Cortex of kidney (tissue), 1 donor: Measurements from ENCODE around the gene SEPTIN11.
"Not testable (repeated sequence)": the region's sequence is repeated elsewhere in the genome, so short reads cannot be mapped to it uniquely, and the experiment has no call there.

Experiments
- DNase-seq: peaks from one replicate; lab custom pipeline; 2025; lab: John Stamatoyannopoulos, UW

Gene SEPTIN11

DNA sequence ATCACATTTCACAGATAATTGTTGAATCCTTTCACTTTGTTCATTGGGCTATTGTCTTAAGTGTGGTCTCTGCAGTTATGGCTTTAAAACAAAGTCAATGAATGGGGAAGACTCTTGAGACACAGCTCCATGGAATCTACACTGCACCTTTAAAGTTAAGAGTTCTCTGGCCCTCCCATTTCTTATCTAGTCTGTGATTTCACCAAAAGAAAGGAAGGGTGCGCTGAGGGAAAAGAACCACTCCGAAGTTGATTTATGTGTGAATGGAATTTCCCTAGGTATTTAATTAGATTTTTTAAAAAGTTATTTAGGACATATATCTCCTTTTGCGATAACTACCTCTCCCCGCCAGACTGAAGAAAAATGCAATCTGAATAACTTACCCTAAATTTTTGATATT, 2.5 kb downstream of the SEPTIN11 start:
- DNase-seq = no peak

DNA sequence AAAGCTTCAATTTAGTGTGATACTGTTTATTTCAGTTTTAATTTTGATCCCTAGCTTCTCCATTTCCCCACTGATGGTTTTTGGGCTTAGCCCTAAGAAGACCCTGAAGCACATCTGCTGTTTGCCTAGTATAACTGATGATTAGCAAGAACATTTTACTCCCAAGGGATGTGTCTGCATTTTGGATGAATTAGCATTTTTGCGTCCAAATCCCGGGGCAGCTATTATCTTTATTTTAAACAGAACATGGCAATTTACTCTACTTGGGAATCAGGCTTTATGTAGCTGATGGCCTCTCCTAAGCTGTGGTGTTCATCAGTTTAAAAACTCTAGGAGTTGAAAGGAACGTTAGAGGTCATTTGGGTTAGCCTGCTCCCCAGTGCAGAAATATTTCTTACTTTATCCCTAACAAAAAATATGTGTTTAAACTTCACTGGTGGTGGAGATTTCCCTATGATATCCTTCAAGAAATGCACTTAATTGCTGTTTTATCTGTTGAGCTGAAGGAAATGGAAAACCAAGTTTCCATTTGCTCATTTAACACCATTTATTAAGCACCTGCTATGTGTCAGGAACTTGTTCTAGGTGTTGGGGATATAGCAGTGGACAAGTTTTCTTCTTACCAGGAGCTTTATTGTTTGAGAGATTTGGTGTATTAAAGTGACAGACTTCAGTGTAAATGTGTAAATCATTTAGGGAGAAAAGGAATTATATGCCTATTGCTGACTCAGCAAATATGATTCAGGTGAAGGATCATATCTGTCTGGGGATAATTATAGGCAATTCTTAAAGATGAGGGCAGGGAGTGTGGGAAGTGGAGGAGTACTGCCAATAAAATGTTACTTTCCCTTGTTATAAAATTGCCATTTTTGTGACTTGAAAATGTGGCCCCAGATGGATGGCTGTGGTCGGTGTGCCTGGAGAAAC, 3.4 kb downstream of the SEPTIN11 start:
- no peak for DNase-seq

DNA sequence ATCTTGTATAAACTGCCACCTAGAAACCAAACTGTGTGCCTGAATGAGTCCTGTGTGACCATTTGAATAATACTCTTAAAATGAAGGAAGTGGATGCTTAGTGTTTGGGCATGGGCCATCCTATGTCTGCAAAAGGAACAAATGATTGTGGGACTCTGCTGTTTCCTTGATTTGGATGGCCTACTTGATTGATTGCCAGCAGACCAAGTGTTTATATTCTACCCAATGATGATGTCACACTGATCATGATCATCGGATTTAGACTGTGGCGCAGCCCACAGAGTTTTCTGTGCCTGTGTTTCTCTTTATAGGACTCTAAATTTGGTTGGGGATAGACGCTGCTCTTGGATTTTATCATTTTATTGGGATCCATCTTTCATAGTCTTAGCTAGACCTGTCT, 4.4 kb downstream of the SEPTIN11 start:
- DNase-seq = no peak

DNA sequence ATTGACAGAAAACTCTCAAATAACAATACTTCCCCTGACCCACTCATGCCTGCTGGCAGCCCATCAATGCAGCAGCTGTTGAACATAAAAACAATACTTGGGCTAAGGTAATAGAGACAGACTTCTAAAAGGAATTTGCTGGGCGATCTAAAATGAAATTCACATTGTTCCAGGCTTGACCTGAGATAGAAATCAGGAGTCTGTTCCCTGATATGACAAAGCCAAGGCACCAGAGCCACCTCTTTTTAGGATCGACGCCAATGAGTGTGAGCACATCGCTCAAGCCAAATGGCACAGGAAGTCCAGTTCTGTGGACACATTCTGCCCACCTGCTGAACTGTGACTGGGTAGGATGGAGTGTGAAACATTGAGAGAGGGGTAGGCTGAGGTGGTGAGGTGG, 4.9 kb downstream of the SEPTIN11 start:
- DNase-seq = no peak

DNA sequence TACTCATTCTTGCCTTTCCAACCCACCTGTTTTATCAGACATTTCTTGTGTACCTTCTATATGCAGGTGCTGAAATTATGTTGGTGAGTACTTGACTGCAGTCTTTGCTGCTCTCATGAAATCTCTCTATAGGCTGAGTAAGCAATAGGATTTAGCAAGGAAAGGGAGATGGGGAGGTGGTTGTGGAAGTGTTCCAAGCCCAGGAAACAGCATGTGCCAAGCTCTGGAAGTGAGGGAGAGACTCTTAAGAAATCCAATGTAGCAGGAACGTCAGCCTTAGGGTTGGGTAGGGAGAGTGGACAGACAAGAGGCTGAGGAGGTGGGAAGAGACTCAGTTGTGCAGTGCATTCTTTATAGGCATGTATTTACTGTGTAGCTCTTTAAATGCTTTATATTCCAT, 5.6 kb downstream of the SEPTIN11 start:
- DNase-seq = no peak

DNA sequence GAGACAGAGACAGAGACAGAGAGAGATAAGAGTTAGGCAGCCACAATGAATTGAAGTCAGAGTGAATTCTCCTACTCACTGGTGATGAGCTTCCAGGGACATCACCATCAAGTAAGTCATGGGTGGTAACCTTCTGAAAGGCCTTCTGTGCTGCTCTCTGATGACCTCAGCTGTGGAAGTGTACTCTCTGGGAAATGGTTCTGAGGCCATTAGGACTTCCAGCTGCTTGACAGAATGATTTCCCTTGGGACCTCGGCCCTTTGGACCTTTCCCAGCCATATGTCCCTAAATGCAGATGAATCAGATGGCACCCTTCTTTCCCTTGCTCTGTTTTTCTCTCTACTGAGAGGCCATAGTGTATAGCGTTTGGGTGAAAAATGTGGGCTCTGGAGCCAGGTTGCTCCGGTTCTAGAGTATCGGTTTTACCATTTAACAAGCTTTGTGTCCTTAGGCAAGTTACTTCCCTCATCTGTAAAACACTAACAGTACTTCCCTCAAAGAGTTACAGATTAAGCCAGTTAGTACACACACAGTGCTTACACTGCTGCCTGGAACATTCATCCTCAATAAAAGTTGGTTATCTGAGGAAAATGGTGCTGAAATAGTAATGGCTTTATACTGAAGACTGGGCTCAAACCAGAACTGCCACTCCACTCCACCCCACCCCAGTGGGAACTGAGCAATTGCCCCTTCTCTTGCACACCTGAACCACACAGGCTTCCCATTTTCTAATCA, 7.6 kb downstream of the SEPTIN11 start:
- no peak for DNase-seq

DNA sequence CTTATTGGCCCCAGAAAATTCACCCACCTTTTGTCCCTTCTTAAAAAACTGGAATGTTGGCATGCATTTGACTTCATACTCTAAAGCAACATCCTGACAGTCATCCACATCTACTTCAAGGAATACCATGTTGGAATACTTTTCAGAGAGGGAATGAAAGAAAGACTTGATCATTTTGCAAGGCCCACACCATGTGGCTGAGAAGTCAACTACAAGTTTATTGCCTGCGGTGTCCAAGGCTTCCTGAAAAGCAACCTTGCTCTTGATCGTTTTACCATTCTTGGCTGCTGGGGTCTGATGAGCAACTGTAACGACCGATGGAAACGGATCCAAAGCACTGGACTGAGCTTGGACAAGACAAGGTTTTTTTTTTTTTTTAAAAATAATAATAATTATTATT, 9.3 kb downstream of the SEPTIN11 start:
- DNase-seq = no peak

DNA sequence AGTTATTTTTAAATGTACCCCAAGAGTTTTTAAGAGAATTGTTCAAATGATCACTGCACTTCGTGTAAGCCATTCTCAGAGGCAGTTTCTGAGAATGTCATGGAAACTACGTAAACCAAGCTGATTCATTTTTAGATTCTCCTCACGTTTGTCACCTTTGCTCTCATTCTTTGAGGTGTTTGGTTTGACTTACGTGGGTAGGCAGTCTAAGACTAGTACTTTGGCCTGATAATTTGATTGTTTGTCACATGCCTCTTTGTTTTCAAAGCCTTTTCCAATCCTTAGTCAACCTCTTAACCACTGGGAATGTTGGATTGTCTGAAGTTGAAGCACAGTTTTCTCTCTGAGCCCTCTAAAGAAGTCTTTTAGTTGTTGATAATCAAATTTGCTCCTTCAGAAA, 10.5 kb downstream of the SEPTIN11 start:
- no peak for DNase-seq

DNA sequence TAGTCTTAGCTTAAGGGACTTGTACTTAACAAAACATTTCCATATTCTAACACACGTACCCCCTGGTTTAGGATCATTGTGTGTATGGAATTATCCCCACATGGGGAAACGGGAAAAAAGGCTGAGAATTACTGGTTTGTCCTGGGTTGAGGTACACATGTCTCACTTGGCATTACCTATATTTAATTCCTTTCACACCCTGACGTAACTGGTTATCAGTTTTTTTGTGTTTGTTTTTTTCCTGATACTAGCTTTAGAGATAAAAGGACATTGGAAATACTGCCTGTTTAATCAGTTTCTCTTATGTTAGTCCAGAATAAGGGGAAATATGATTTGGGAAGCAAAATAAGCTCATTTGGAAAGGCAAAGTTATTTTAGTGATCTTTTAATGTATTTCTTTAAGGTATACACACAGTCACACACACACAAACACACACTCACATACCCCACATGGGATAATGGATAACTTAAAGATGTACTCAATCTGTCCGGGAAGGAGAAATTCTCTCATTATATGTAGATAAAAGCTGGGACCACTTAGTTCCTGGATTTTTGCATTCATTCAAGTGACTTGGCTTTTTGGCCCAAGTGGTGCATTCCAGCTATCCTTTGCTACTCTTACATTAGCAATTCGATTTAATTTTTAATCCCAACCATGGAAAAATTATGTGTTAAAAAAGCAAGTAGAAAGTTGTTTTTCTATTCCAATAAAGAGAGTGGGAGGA, 13.0 kb downstream of the SEPTIN11 start:
- no peak for DNase-seq

DNA sequence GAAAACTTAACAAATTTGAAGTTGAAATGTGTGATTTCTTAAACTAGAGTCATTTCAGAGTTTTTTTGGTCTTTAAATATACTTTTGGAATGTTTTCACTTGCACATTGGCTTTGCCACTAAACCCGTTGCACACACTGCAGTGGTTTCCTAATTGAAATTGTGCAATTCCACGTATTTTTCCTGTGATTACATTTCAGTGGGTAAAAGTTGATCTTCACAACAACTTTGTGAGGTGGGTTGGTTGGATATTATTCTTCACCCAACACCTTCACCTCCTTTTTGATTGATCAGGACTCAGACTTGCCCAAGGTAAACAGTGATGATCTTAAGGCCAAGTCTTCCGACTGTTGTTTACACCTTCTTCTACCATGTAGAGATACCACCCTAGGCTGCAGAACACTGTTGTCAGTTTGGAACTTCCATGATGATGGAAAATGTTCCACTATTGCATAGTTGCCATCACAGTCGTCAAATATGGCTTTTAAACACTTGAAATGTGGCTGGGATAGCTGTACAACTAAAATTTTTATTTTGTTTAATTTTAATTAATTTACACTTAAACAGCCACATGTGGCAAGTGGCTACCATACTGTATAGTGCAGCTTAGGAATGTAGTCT, 13.7 kb downstream of the SEPTIN11 start:
- DNase-seq = no peak

DNA sequence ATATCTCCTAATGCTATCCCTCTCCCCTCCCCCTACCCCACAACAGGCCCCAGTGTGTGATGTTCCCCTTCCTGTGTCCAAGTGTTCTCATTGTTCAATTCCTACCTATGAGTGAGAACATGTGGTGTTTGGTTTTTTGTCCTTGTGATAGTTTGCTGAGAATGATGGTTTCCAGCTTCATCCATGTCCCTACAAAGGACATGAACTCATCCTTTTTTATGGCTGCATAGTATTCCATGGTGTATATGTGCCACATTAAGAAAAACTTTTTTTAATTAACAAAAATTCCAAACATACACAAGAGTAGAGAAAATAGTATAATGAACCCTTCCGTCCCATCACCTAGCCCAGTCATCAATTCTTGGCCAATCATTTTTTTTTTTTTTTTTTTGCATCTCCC, 14.4 kb downstream of the SEPTIN11 start:
- DNase-seq = not testable (repeated sequence)

DNA sequence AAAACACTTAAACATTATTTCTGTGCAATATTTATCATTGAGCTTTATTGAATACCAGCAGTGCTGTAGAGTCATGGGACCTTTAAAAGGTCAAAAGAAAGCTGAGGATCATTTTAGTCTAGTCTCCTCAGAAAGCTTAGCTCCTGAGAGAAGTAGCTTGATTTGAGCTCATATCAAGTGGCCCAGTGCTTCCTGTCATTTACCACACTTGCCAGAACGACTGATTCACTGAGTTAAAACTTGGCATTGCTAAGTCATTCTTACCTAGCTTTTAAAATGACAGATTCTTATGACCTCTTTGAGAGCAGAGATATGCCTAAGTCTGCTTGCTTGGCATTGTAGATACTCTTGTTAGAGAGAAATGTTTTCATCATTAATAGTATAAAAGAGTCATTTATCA, 15.2 kb downstream of the SEPTIN11 start:
- no peak for DNase-seq

DNA sequence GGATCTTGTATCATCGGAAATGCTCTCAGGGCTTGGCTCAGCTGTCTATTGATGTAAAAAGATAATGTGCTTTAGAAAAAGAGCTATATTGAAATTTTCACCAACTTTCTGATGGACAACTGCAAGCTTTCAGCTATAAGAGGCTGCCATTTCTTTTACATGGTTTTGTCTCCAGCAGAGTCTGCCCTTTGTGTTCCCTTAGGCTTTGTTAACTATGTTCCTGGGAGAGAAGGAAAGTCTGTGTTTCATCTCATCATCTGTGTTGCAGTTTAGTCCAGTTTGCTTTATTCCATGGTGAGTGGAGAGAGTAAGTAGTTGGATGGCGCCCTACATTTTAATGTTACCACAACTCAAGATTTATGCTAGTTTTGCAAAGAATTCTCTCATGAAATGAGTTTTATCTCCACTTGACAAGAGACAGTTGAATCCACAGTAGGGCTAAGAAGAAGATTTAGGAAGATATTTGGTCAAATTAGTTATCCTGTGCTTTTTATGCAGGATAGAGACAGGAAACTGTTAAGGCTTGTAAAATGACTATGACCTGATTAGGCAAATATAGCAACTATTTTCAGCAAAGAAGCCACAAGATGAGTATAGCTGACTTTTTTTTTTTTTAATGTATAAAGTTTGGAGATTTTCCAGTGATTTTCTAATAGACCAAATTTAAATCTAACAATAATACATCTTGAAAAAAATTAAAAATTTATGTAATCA, 16.5 kb downstream of the SEPTIN11 start:
- no peak for DNase-seq

DNA sequence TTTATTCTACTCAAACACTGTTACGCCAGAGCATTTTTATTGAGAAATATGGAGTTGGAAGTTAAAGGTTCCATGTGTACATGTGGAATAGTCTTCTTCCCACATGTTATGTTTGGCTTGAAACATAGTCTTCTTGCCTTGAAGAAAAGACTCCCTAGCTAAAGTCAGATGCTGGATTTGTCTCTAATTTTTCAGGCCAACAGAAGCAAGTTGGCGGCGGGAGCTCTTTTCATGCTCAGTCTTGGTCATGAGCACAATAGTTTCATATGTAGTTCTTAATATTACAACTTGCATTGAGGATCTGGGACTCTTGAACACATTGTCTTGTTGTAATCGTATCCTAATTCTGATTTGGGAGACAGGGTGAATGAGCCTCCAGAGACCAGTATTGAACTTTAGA, 19.4 kb downstream of the SEPTIN11 start:
- no peak for DNase-seq

DNA sequence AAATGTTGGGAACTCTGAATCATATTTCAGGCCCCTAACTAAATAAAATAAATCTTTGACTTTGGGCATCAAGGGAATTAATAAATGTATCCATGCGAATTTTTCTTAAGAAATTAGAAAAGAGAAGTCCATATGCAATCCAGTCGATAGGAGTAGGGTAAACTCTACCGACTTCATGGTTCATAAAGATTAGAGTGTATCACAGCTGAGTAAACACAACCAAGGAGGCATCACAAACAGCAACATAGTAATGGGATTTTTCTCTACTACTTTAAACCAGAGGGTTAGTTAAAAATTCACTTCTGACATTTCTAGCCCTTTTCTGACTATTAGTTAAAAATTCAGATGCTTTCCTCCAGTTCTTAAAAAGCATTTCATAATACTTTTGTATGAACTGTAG, 19.9 kb downstream of the SEPTIN11 start:
- no peak for DNase-seq

DNA sequence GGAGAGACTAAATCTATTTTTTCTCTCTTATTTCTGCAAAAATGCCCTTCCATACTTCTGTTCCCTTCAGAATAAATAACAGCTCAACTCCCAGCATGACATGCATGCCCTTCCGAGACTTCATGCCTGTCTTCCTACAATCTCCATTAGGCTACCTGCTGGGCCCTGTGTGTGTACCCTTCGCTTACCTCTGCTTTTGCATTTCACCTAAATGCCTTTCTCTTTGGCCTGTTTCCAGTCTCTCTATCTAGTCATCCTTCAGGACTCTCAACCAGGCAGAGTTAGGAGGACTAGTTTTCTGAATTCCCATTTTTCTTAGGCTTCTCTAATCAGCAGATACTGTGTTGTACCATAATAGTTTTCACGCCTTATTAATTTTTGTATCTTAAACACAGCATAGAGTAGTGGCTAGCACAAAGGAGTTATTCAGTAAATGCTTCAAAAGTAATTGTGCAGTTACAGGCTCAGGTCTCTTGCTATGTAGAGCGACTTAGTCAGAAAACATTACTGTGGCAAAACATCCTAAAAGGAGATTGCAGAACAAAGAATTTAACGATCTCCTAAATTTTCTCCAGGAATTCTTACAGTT, 20.5 kb downstream of the SEPTIN11 start:
- no peak for DNase-seq

DNA sequence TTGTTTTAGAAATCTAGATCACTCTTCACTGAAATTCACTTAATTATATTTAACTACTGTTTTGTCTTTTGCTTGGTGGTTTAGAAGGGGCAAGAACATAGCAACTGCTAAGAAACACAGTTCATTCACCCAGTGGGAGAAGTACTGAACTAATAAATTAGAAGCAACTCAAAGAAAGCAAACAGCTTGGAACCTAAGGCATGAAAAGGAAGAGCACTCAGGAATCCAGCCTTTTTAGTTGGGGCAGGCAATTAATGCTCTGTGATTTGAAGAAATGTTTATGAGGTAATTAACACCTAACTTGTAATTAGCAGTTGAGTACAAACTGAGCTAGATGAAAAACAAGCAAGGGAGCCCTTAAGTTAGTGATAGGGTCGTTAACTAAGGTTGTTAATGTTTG, 22.8 kb downstream of the SEPTIN11 start:
- no peak for DNase-seq

DNA sequence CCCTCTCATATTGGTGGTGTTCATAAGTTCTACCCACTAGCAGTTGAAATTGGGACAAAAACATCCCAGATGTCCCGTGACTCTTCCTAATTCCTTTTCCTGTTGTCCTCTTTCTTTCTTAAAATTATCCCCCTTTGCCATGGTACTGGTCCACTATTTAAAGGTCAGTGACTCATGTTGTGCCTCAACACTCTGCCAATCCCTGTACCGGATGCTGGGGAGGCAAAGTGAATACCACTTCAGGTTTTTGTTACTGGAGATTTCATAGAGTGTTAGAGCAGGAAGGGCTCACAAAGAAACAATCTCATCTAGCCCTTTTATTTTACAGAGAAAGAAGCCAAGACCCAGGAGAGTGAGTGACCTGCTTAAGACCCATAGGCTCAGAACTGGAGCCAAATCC, 24.6 kb downstream of the SEPTIN11 start:
- DNase-seq = no peak

DNA sequence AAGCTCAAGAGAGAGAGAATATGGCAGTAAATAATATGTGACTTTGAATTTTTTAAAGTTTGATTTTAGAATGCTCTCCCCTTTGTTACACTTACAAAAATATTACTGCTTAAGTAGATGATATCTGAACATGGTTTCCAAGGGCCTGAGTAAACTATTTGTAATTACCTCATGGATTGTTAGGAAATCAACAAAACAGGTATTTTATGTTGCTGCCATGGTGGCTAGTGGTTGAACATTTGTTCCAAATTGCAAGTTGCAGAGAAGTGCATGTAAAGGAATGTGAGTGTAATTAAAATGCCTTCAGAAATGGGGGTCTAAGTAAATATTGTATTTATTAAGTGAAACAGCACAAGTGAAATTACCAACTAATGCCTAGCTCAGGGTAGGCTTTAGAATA, 27.6 kb downstream of the SEPTIN11 start:
- DNase-seq = no peak

DNA sequence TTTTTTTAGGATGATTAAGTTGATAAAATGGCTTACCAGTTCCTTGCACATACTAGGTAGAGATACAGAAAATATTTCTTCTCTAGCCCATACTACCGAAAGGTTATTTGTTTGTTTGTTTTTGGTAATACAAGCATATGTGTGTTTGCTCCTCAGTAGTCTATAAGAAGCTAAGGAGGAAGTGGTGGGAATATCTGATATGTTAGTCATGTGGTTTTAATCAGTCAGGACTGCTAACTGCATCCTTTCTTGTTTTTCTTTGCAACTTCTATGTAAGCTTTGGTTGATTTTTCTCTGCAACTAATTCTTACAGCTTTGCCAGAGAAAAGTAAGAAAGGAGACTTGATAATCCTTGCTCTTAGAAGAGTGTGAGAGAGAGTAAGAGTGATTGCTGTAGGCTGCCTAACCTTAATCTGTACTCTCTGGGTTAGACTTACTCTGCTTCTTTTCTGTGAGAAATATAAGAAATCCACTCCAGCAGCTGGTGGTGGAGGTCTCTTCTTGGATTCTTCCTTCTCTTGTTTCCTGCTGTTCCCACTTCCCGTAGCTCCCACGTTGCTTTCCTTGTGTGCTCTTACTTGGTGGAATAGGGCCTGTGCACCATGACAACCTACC, 28.3 kb downstream of the SEPTIN11 start:
- DNase-seq = no peak

DNA sequence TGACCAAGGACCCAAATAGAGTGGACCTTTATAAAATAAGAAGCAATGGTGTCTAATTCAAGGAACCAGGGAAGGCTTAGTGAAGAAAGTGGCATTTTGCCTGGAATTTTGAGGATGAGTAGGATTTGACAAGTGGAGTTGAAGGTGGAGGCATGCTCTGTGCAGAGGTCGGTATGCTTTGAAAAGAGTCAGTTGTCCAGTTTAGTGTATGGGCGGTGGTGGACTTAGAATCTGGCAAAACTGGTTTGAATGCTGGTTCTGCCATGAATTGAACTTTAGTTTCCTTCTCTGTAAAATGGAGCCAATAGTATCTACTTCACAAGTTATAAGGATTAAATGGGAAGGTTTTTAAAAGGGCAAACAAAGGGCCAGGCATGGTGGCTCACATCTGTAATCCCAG, 29.7 kb downstream of the SEPTIN11 start:
- no peak for DNase-seq
